DND-41 (cell line): ENCODE measurements around the gene CRB3.

Source experiments
- EZH2 ChIP-seq: IDR thresholded peaks from 3 replicates; pipeline ENCODE4 v1.6.1; 2012; ENCODE audit warnings: borderline replicate concordance, low read depth, mild to moderate bottlenecking, moderate library complexity, low read length, inconsistent platforms; ENCODE audit not compliant: severe bottlenecking
- TF ChIP-seq, protein P1 (sequence below): IDR thresholded peaks from 2 replicates; pipeline ENCODE4 v1.5.1; 2012; ENCODE audit warnings: borderline replicate concordance, low read length, moderate library complexity, mild to moderate bottlenecking; ENCODE audit not compliant: poor library complexity, severe bottlenecking; ENCODE audit errors: extremely low read depth

DNA sequence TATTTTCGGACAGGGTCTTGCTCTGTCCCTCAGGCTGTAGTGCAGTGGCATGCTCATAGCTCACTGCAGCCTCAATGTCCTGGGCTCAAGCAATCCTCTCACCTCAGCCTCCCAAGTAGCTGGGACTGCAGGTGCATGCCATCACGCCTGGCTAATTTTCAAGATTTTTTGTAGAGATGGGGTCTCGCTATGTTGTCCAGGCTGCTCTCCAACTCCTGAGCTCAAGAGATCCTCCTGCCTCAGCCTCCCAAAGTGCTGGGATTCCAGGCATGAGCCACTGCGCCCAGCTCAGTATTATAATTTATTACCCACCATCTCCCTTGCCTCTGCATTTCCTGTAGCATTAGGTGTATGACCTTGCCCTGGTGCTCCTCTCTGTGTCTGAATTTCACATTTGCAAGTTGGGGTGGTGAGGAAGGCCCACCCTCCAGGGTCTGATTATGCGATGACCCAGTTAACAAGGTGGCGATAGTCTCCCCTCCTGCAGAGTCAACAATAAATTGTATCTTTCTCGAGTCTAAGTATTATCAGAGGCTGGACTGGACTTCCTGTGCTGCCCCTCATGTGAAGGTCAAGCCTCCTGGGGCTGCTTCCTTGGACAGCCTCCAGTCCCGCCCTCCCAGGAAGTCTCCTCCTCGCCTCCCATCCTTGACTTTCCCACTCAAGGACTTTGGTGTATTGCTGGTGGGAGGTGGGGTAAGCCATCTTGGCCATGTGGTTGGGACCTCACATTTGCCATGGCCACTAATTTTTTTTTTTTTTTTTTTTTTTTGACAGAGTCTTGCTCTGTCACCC is 39.5 kb downstream of the CRB3 start:
- TF ChIP-seq, protein P1, sequence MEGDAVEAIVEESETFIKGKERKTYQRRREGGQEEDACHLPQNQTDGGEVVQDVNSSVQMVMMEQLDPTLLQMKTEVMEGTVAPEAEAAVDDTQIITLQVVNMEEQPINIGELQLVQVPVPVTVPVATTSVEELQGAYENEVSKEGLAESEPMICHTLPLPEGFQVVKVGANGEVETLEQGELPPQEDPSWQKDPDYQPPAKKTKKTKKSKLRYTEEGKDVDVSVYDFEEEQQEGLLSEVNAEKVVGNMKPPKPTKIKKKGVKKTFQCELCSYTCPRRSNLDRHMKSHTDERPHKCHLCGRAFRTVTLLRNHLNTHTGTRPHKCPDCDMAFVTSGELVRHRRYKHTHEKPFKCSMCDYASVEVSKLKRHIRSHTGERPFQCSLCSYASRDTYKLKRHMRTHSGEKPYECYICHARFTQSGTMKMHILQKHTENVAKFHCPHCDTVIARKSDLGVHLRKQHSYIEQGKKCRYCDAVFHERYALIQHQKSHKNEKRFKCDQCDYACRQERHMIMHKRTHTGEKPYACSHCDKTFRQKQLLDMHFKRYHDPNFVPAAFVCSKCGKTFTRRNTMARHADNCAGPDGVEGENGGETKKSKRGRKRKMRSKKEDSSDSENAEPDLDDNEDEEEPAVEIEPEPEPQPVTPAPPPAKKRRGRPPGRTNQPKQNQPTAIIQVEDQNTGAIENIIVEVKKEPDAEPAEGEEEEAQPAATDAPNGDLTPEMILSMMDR, result no peak
- TF ChIP-seq EZH2, result no peak
